LNCaP clone FGC (cell line): ENCODE results near the gene SRGAP1.

Experiments
- DNase-seq: peaks from one replicate; pipeline ENCODE4 v3.0.0-alpha.2; 2011; ENCODE audit warnings: low read depth
- H3K4me3 ChIP-seq: 2 replicates; pipeline ENCODE4 v1.5.1; 2011; ENCODE audit warnings: mild to moderate bottlenecking, low read depth, low read length, control low read depth
- CTCF ChIP-seq: IDR thresholded peaks from 2 replicates; pipeline ENCODE4 v1.5.1; 2012; ENCODE audit warnings: mild to moderate bottlenecking; ENCODE audit not compliant: control insufficient read depth, insufficient read depth; ENCODE audit errors: extremely low read depth

Gene SRGAP1

DNA sequence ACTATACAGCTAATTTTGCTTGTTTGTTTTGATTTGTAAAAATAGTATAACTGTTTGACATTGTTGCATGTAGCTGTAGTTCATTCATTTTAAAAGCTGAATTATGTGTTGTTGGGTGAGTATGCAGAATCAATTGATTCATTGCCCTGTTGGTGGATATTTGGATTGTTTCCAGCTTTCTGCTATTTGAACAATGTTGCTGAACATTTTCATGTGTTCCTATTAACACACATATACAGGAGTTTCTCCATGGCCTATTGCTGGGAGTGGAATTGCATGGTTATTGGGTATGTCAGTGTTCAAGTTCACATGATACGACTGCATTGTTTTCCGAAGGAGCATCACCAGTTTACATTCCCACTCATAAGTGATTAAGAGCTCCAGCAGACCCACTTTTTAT, 75.3 kb downstream of the SRGAP1 start:
- TF ChIP-seq CTCF, result no peak
- no peak for DNase-seq
- H3K4me3 ChIP-seq, result no peak overlapping the region

- no peak for TF ChIP-seq CTCF
- no peak overlapping the region for H3K4me3 ChIP-seq
- DNase-seq, result no peak
These were observed 76.7 kb downstream of the SRGAP1 start for GRCh38 chr12:63921157-63921556.

GRCh38 chr12:63922474-63922873, 78.0 kb downstream of the SRGAP1 start:
- H3K4me3 ChIP-seq, result no peak overlapping the region
- TF ChIP-seq CTCF, result no peak
- DNase-seq, result no peak

GRCh38 chr12:63924781-63925180, 80.3 kb downstream of the SRGAP1 start:
- DNase-seq, result no peak
- no peak for TF ChIP-seq CTCF
- no peak overlapping the region for H3K4me3 ChIP-seq

DNA sequence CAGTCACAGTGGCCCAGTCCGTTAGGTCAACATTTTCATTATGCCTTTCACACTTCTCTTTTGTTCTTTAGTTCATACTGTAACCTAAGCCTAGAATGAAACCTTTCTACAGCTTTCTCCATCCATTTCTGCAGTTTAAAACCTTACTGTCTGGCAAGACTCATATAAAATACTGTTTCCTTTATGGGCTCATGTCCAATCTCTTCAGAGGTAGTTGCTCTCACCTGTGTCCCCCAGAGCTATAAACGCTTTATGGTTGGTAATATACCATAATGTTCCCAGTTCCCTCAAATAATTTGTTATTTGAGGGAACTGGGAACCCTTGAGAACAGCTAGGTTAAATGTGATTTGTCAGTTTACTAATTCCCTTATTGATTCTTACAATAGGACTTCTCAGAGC, 83.0 kb downstream of the SRGAP1 start:
- no peak overlapping the region for H3K4me3 ChIP-seq
- TF ChIP-seq CTCF, result no peak
- no peak for DNase-seq

- no peak overlapping the region for H3K4me3 ChIP-seq
- no peak for TF ChIP-seq CTCF
- DNase-seq, result no peak
These were observed 83.8 kb downstream of the SRGAP1 start for GRCh38 chr12:63928305-63928704.

DNA sequence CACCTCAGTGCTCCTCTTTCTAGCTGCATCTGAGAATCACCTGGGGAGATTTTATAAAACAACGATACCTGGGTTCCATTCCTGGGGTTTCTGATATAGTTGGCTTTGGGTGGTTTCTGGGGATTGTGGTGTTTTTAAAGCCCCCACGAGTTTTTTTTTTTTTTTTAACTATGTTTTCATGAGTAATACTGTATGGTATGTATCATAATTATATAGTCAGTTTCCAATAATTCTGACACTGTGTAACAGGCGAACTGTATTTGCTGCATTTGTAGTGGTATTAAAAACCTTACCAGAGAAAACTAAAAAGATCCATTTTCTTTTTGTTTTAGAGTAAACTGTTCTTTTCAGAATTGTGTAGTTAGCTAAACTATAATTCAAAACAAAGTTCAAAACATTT, 84.9 kb downstream of the SRGAP1 start:
- no peak for TF ChIP-seq CTCF
- no peak for DNase-seq

More for the DNA sequence above, 84.9 kb downstream of the SRGAP1 start:
- no peak overlapping the region for H3K4me3 ChIP-seq
